ENCODE data around the gene EXD3.

GRCh38 chr9:137325124-137325523, 97.8 kb downstream of the EXD3 start:
- TF ChIP-seq, protein P1, sequence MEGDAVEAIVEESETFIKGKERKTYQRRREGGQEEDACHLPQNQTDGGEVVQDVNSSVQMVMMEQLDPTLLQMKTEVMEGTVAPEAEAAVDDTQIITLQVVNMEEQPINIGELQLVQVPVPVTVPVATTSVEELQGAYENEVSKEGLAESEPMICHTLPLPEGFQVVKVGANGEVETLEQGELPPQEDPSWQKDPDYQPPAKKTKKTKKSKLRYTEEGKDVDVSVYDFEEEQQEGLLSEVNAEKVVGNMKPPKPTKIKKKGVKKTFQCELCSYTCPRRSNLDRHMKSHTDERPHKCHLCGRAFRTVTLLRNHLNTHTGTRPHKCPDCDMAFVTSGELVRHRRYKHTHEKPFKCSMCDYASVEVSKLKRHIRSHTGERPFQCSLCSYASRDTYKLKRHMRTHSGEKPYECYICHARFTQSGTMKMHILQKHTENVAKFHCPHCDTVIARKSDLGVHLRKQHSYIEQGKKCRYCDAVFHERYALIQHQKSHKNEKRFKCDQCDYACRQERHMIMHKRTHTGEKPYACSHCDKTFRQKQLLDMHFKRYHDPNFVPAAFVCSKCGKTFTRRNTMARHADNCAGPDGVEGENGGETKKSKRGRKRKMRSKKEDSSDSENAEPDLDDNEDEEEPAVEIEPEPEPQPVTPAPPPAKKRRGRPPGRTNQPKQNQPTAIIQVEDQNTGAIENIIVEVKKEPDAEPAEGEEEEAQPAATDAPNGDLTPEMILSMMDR (conservative IDR thresholded peaks at IDR 0.05; ENCODE audit: low read depth, low read length), result no peak
- no peak for TF ChIP-seq RFX5 (IDR thresholded peaks at IDR 0.05; ENCODE audit: low read depth, low read length)
- no peak for TF ChIP-seq POLR2A (IDR thresholded peaks at IDR 0.05; ENCODE audit: low read depth, low read length)
- no peak for TF ChIP-seq SMC3 (IDR thresholded peaks at IDR 0.05; ENCODE audit: low read depth, low read length)
- TF ChIP-seq CHD1 (IDR thresholded peaks at IDR 0.05; ENCODE audit: low read depth, low read length), result no peak
- no peak for TF ChIP-seq CEBPB (IDR thresholded peaks at IDR 0.05; ENCODE audit: low read depth, low read length)
- TF ChIP-seq FOS (IDR thresholded peaks at IDR 0.05; ENCODE audit: low read depth, low read length), result no peak
- TF ChIP-seq RAD21 (IDR thresholded peaks at IDR 0.05; ENCODE audit: low read length), result no peak
- TF ChIP-seq MAZ (IDR thresholded peaks at IDR 0.05; ENCODE audit: borderline replicate concordance, low read depth, low read length), result no peak
- TF ChIP-seq, protein P2, sequence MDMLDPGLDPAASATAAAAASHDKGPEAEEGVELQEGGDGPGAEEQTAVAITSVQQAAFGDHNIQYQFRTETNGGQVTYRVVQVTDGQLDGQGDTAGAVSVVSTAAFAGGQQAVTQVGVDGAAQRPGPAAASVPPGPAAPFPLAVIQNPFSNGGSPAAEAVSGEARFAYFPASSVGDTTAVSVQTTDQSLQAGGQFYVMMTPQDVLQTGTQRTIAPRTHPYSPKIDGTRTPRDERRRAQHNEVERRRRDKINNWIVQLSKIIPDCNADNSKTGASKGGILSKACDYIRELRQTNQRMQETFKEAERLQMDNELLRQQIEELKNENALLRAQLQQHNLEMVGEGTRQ (IDR thresholded peaks at IDR 0.05; ENCODE audit: low read depth, low read length), result no peak
- TF ChIP-seq MXI1 (IDR thresholded peaks at IDR 0.05; ENCODE audit: borderline replicate concordance, low read depth, low read length), result no peak
- TF ChIP-seq BHLHE40 (IDR thresholded peaks at IDR 0.05; ENCODE audit: low read depth, low read length), result no peak
- no peak for TF ChIP-seq NFE2L2 (IDR thresholded peaks at IDR 0.05; ENCODE audit: low read depth, low read length)

All from IMR-90 (cell line).